Smooth muscle cell (in vitro differentiated cells): ENCODE measurements around the gene EFTUD2. TPM values are rescaled to one million over a fixed set of nuclear protein-coding genes. Genes with fewer than 3 reads are reported as not detected.
"Not testable (repeated sequence)": the region's sequence is repeated elsewhere in the genome, so short reads cannot be mapped to it uniquely, and the experiment has no call there.

ENCODE experiments used
- DNase-seq: peaks from one replicate; lab custom pipeline; 2025; ENCODE audit not compliant: unreplicated experiment; lab: John Stamatoyannopoulos, UW
- H2AFZ ChIP-seq: fragments of 200-600 bp; sonication (generic); 2 replicates; pipeline ENCODE4 v1.6.0; 2016; ENCODE audit warnings: antibody characterized with exemption, low read depth, mild to moderate bottlenecking
- H3F3A ChIP-seq: fragments of 200-600 bp; sonication (generic); 2 replicates; pipeline ENCODE4 v1.6.0; 2017; ENCODE audit warnings: antibody characterized with exemption, low read depth
- H3K27ac ChIP-seq: fragments of 200-600 bp; sonication (generic); 2 replicates; pipeline ENCODE4 v1.5.1; 2016; ENCODE audit warnings: low read depth, mild to moderate bottlenecking
- H3K27me3 ChIP-seq: fragments of 200-600 bp; sonication (generic); 2 replicates; pipeline ENCODE4 v1.6.1; 2016; ENCODE audit warnings: low read depth, mild to moderate bottlenecking
- H3K36me3 ChIP-seq: fragments of 200-600 bp; sonication (generic); 2 replicates; pipeline ENCODE4 v1.5.1; 2016; ENCODE audit warnings: low read depth
- H3K4me1 ChIP-seq: fragments of 200-600 bp; sonication (generic); 2 replicates; pipeline ENCODE4 v1.5.1; 2016; ENCODE audit warnings: low read depth
- H3K4me2 ChIP-seq: fragments of 200-600 bp; sonication (generic); 2 replicates; pipeline ENCODE4 v1.6.0; 2016; ENCODE audit warnings: mild to moderate bottlenecking
- H3K4me3 ChIP-seq: fragments of 200-600 bp; sonication (generic); 2 replicates; pipeline ENCODE4 v1.5.1; 2016; ENCODE audit warnings: mild to moderate bottlenecking
- H3K79me2 ChIP-seq: fragments of 200-600 bp; sonication (generic); 2 replicates; pipeline ENCODE4 v1.6.0; 2016; ENCODE audit warnings: low read depth, mild to moderate bottlenecking
- H3K9ac ChIP-seq: fragments of 200-600 bp; sonication (generic); 2 replicates; pipeline ENCODE4 v1.6.0; 2016; ENCODE audit warnings: low read depth
- H3K9me3 ChIP-seq: fragments of 200-600 bp; sonication (generic); replicated peaks from 2 replicates; pipeline ENCODE4 v1.5.1; 2016; ENCODE audit warnings: low read depth
- H4K20me1 ChIP-seq: fragments of 200-600 bp; sonication (generic); 2 replicates; pipeline ENCODE4 v1.6.0; 2016; ENCODE audit warnings: low read depth
- CTCF ChIP-seq: fragments of 200-600 bp; sonication (generic); IDR thresholded peaks from 2 replicates; pipeline ENCODE4 v1.5.1; 2017; ENCODE audit warnings: borderline replicate concordance, mild to moderate bottlenecking, antibody characterized with exemption; ENCODE audit not compliant: insufficient read depth, poor library complexity, severe bottlenecking
- WGBS: methylation state at CpG from one replicate; pipeline ENCODE4 v1.1.7; 2016; ENCODE audit warnings: low lambda C conversion rate; 5-methylcytosine and 5-hydroxymethylcytosine counted together
- polyA plus RNA-seq: library from polyadenylated mRNA; unstranded; fragments of >200 nt; fragmentation: Nextera tagmentation; extraction: Ambion mirVana; gene quantifications from 2 replicates; pipeline ENCODE4 v1.2.1, GENCODE V29; 2016
- total RNA-seq: library from RNA; depleted of rRNA; stranded (reverse); fragments of >200 nt; gene quantifications from 2 replicates; pipeline ENCODE4 v1.2.3, GENCODE V29; 2014

EFTUD2 gene
- total RNA-seq (57.2 and 77.5 TPM in 2 replicates), polyA plus RNA-seq (76.0 and 76.5 TPM in 2 replicates)

- Histone ChIP-seq H3K9me3 (no peaks in the 10 kb centered on the region), H4K20me1 (peaks cover 13% of the 10 kb centered on the region), H3K79me2 (peaks cover 48% of the 10 kb centered on the region), H3K36me3 (no peaks in the 10 kb centered on the region), H3K4me3 (peak within 1 kb of the TSS; percentile 78), H3K27ac (peak within 1 kb of the TSS; percentile 99), H3F3A (peaks cover 8% of the 10 kb centered on the region), H2AFZ (peak within 1 kb of the TSS; percentile 96), H3K9ac (peak within 1 kb of the TSS; percentile 100), H3K27me3 (no peaks in the 10 kb centered on the region), H3K4me2 (peak within 1 kb of the TSS; percentile 98), H3K4me1 (peaks cover 10% of the 10 kb centered on the region)
- peak; percentile 83 for DNase-seq
- under 1% methylated on average over 54 of the region's 54 CpGs for WGBS
- no peak for TF ChIP-seq CTCF
Measured at GRCh38 chr17:44899074-44899782, at the start of gene EFTUD2. EFTUD2 (minus strand) TSS chr17:44899445; CDS start chr17:44894521, 4,924 bp downstream.

GRCh38 chr17:44948315-44948795 is 49.1 kb upstream of the EFTUD2 start:
- WGBS: 78% methylated on average over 7 of the region's 7 CpGs

GRCh38 chr17:44947461-44948314 is 48.4 kb upstream of the EFTUD2 start, which contains the start of gene KIF18B:
KIF18B (minus strand) TSS chr17:44947773; CDS start chr17:44936344, 11,429 bp downstream.
- no peak within 1 kb of the TSS for H3K27ac ChIP-seq
- peaks cover 45% of the 10 kb centered on the region for H3K79me2 ChIP-seq
- peaks cover 13% of the 10 kb centered on the region for H3K4me1 ChIP-seq
- TF ChIP-seq CTCF: no peak
- peak within 1 kb of the TSS; percentile 91 for H2AFZ ChIP-seq
- H3K9me3 ChIP-seq: no peaks in the 10 kb centered on the region
- WGBS: 6% methylated on average over 58 of the region's 62 CpGs
- H4K20me1 ChIP-seq: no peaks in the 10 kb centered on the region
- H3K27me3 ChIP-seq: no peaks in the 10 kb centered on the region
- peak; percentile 43 for DNase-seq
- H3K9ac ChIP-seq: peak within 1 kb of the TSS; percentile 47
- peak within 1 kb of the TSS; percentile 88 for H3K4me2 ChIP-seq
- H3K4me3 ChIP-seq: peak within 1 kb of the TSS; percentile 91
- H3K36me3 ChIP-seq: no peaks in the 10 kb centered on the region
- H3F3A ChIP-seq: no peaks in the 10 kb centered on the region

More at GRCh38 chr17:44948315-44948795, 49.1 kb upstream of the EFTUD2 start:
- Histone ChIP-seq H3K27ac (no peak overlapping the region), H3K9me3 (no peaks in the 10 kb centered on the region), H3K36me3 (no peaks in the 10 kb centered on the region), H3K4me1 (peaks cover 13% of the 10 kb centered on the region), H3F3A (no peaks in the 10 kb centered on the region), H3K27me3 (no peaks in the 10 kb centered on the region), H3K4me3 (peak overlapping the region; percentile 91), H4K20me1 (no peaks in the 10 kb centered on the region), H3K4me2 (peak overlapping the region; percentile 88), H3K9ac (peak overlapping the region; percentile 47), H2AFZ (peak overlapping the region; percentile 91), H3K79me2 (peaks cover 41% of the 10 kb centered on the region)
- DNase-seq: no peak
- no peak for TF ChIP-seq CTCF

GRCh38 chr17:44945652-44946051 is 46.4 kb upstream of the EFTUD2 start:
- not testable (repeated sequence) for H3K9me3 ChIP-seq, H2AFZ ChIP-seq, H3F3A ChIP-seq, H3K27me3 ChIP-seq, H3K9ac ChIP-seq, H3K27ac ChIP-seq, H3K4me2 ChIP-seq, DNase-seq, H3K4me3 ChIP-seq, H4K20me1 ChIP-seq, H3K36me3 ChIP-seq
- peaks cover 61% of the 10 kb centered on the region for H3K79me2 ChIP-seq
- peaks cover 13% of the 10 kb centered on the region for H3K4me1 ChIP-seq
- WGBS: 97% methylated on average over 10 of the region's 10 CpGs
